Measurements from ENCODE around the gene ADPRH. TPM values are rescaled to one million over a fixed set of nuclear protein-coding genes. Genes with fewer than 3 reads are reported as not detected.

Gene ADPRH
- total RNA-seq, 2 experiments from 2014 or later: 7.7 to 8.6 TPM

GRCh38 chr3:119620899-119621298, 41.6 kb downstream of the ADPRH start:
- POLR2A ChIA-PET: no interaction called here
- Mint-ChIP-seq H3K9me3 (no peaks in the 10 kb centered on the region), H3K4me3 (no peak overlapping the region), H3K4me1 (ENCODE audit: low read depth) (no peaks in the 10 kb centered on the region), H3K27ac (no peak overlapping the region), H3K27me3 (no peaks in the 10 kb centered on the region), H3K36me3 (no peaks in the 10 kb centered on the region)
- intact Hi-C loops (cut with micrococcal nuclease): no loop called here
- CTCF ChIA-PET: no interaction called here
- no peak for DNase-seq

- Mint-ChIP-seq H3K27ac (no peak overlapping the region), H3K4me3 (no peak overlapping the region), H3K9me3 (no peaks in the 10 kb centered on the region), H3K27me3 (peaks cover 3% of the 10 kb centered on the region), H3K36me3 (no peaks in the 10 kb centered on the region), H3K4me1 (ENCODE audit: low read depth) (peaks cover 30% of the 10 kb centered on the region)
- ChIA-PET POLR2A (no interaction called here), CTCF (no interaction called here)
- intact Hi-C loops (cut with micrococcal nuclease): no loop called here
- DNase-seq: no peak
Measured at GRCh38 chr3:119624002-119624720, 44.9 kb downstream of the ADPRH start.

- Mint-ChIP-seq H3K36me3 (no peaks in the 10 kb centered on the region), H3K9me3 (no peaks in the 10 kb centered on the region), H3K4me3 (no peak overlapping the region), H3K27me3 (peaks cover 3% of the 10 kb centered on the region), H3K4me1 (ENCODE audit: low read depth) (peaks cover 37% of the 10 kb centered on the region), H3K27ac (no peak overlapping the region)
- no peak for DNase-seq
- CTCF ChIA-PET: no interaction called here
- POLR2A ChIA-PET: no interaction called here
- intact Hi-C loops (cut with micrococcal nuclease): no loop called here
Measured at GRCh38 chr3:119625451-119626153, 46.3 kb downstream of the ADPRH start.

- Mint-ChIP-seq H3K4me1 (ENCODE audit: low read depth) (peaks cover 41% of the 10 kb centered on the region), H3K27me3 (peaks cover 3% of the 10 kb centered on the region), H3K36me3 (no peaks in the 10 kb centered on the region), H3K27ac (no peak overlapping the region), H3K9me3 (no peaks in the 10 kb centered on the region), H3K4me3 (no peak overlapping the region)
- intact Hi-C loops (cut with micrococcal nuclease): no loop called here
- DNase-seq: no peak
- CTCF ChIA-PET: interaction anchor here (1.1 kb wide), 1 partner anchor 35 kb away, joined by 4 read pairs; no protein-coding TSS in a partner anchor
- POLR2A ChIA-PET: interaction anchor here (1.1 kb wide), 1 partner anchor 50 kb away, joined by 3 read pairs; no protein-coding TSS in a partner anchor
Measured at GRCh38 chr3:119626196-119626595, 46.9 kb downstream of the ADPRH start.

- Mint-ChIP-seq H3K4me1 (ENCODE audit: low read depth) (peaks cover 41% of the 10 kb centered on the region), H3K4me3 (no peak overlapping the region), H3K27ac (peak overlapping the region; percentile 77), H3K27me3 (peaks cover 3% of the 10 kb centered on the region), H3K36me3 (no peaks in the 10 kb centered on the region), H3K9me3 (no peaks in the 10 kb centered on the region)
- ChIA-PET CTCF (interaction anchor here (0.9 to 1.7 kb wide), 3 partner anchors 11 to 37 kb away, joined by 3 to 5 read pairs (median 4); no protein-coding TSS in a partner anchor), POLR2A (interaction anchor here (1.4 kb wide), 1 partner anchor 9 kb away, joined by 4 read pairs; no protein-coding TSS in a partner anchor)
- DNase-seq: peak; percentile 50
- intact Hi-C loops (cut with micrococcal nuclease): no loop called here
Measured at GRCh38 chr3:119627461-119627860, 48.2 kb downstream of the ADPRH start.

GRCh38 chr3:119628390-119628789, 49.1 kb downstream of the ADPRH start:
- H3K27me3 Mint-ChIP-seq: peaks cover 3% of the 10 kb centered on the region
- peaks cover 41% of the 10 kb centered on the region for H3K4me1 Mint-ChIP-seq (ENCODE audit: low read depth)
- peak; percentile 77 for DNase-seq
- no peak overlapping the region for H3K4me3 Mint-ChIP-seq
- H3K36me3 Mint-ChIP-seq: no peaks in the 10 kb centered on the region
- ChIA-PET POLR2A (interaction anchor here (0.6 to 1.4 kb wide), 2 partner anchors 8 to 191 kb away, joined by 3 to 4 read pairs; no protein-coding TSS in a partner anchor), CTCF (interaction anchor here (0.9 to 1.7 kb wide), 3 partner anchors 10 to 49 kb away, joined by 3 to 5 read pairs (median 3); partner anchors contain the start of gene ADPRH)
- H3K27ac Mint-ChIP-seq: peak overlapping the region; percentile 77
- intact Hi-C loops (cut with micrococcal nuclease): loop anchor here (1.0 to 2.0 kb wide), 3 partner anchors 10 to 48 kb away; partner anchors contain the start of gene COX17
- no peaks in the 10 kb centered on the region for H3K9me3 Mint-ChIP-seq

GRCh38 chr3:119628816-119629445, 49.6 kb downstream of the ADPRH start:
- no peaks in the 10 kb centered on the region for H3K9me3 Mint-ChIP-seq
- no peaks in the 10 kb centered on the region for H3K36me3 Mint-ChIP-seq
- no peak for DNase-seq
- H3K27ac Mint-ChIP-seq: peak overlapping the region; percentile 77
- peaks cover 3% of the 10 kb centered on the region for H3K27me3 Mint-ChIP-seq
- intact Hi-C loops (cut with micrococcal nuclease): loop anchor here (1.0 to 2.0 kb wide), 3 partner anchors 9 to 48 kb away; partner anchors contain the start of gene COX17
- ChIA-PET POLR2A (interaction anchor here (0.6 to 1.4 kb wide), 2 partner anchors 7 to 190 kb away, joined by 3 to 4 read pairs; no protein-coding TSS in a partner anchor), CTCF (interaction anchor here (0.9 kb wide), 1 partner anchor 49 kb away, joined by 3 read pairs; the partner anchor contains the start of gene ADPRH)
- H3K4me1 Mint-ChIP-seq (ENCODE audit: low read depth): peaks cover 41% of the 10 kb centered on the region
- no peak overlapping the region for H3K4me3 Mint-ChIP-seq

GRCh38 chr3:119630128-119630879, 51.0 kb downstream of the ADPRH start:
- Mint-ChIP-seq H3K27me3 (peaks cover 3% of the 10 kb centered on the region), H3K36me3 (no peaks in the 10 kb centered on the region), H3K4me3 (no peak overlapping the region), H3K27ac (no peak overlapping the region), H3K4me1 (ENCODE audit: low read depth) (peaks cover 41% of the 10 kb centered on the region), H3K9me3 (no peaks in the 10 kb centered on the region)
- DNase-seq: no peak
- intact Hi-C loops (cut with micrococcal nuclease): no loop called here
- ChIA-PET POLR2A (no interaction called here), CTCF (interaction anchor here (0.9 kb wide), 2 partner anchors 29 to 43 kb away, joined by 3 to 4 read pairs; no protein-coding TSS in a partner anchor)

GRCh38 chr3:119630880-119631329, 51.6 kb downstream of the ADPRH start:
- CTCF ChIA-PET: interaction anchor here (0.9 kb wide), 2 partner anchors 29 to 42 kb away, joined by 3 to 4 read pairs; no protein-coding TSS in a partner anchor
- no peak for DNase-seq
- H3K27me3 Mint-ChIP-seq: peaks cover 3% of the 10 kb centered on the region
- H3K27ac Mint-ChIP-seq: no peak overlapping the region
- H3K4me1 Mint-ChIP-seq (ENCODE audit: low read depth): peaks cover 41% of the 10 kb centered on the region
- no peaks in the 10 kb centered on the region for H3K36me3 Mint-ChIP-seq
- intact Hi-C loops (cut with micrococcal nuclease): no loop called here
- POLR2A ChIA-PET: interaction anchor here (0.6 kb wide), 1 partner anchor 44 kb away, joined by 5 read pairs; no protein-coding TSS in a partner anchor
- no peak overlapping the region for H3K4me3 Mint-ChIP-seq
- no peaks in the 10 kb centered on the region for H3K9me3 Mint-ChIP-seq

- intact Hi-C loops (cut with micrococcal nuclease): no loop called here
- no peaks in the 10 kb centered on the region for H3K36me3 Mint-ChIP-seq
- ChIA-PET CTCF (no interaction called here), POLR2A (interaction anchor here (0.6 to 0.7 kb wide), 2 partner anchors 44 to 134 kb away, joined by 3 to 5 read pairs; no protein-coding TSS in a partner anchor)
- DNase-seq: no peak
- H3K9me3 Mint-ChIP-seq: no peaks in the 10 kb centered on the region
- no peak overlapping the region for H3K4me3 Mint-ChIP-seq
- no peak overlapping the region for H3K27ac Mint-ChIP-seq
- peaks cover 3% of the 10 kb centered on the region for H3K27me3 Mint-ChIP-seq
- peaks cover 37% of the 10 kb centered on the region for H3K4me1 Mint-ChIP-seq (ENCODE audit: low read depth)
Measured at GRCh38 chr3:119631516-119631915, 52.2 kb downstream of the ADPRH start.

- Mint-ChIP-seq H3K36me3 (no peaks in the 10 kb centered on the region), H3K9me3 (no peaks in the 10 kb centered on the region), H3K27me3 (peaks cover 3% of the 10 kb centered on the region), H3K4me1 (ENCODE audit: low read depth) (peaks cover 33% of the 10 kb centered on the region), H3K4me3 (no peak overlapping the region), H3K27ac (no peak overlapping the region)
- intact Hi-C loops (cut with micrococcal nuclease): no loop called here
- ChIA-PET CTCF (no interaction called here), POLR2A (no interaction called here)
- no peak for DNase-seq
Measured at GRCh38 chr3:119632216-119632615, 52.9 kb downstream of the ADPRH start.

Measured in activated CD4-positive, alpha-beta memory T cell treated with anti-CD3 and anti-CD28 coated beads for 36 hours (primary cell).